Neuronal stem cell (in vitro differentiated cells): Measurements from ENCODE around the gene BCOR.

Experiments
- DNase-seq: peaks from one replicate; pipeline ENCODE4 v3.0.0-alpha.2; 2013; ENCODE audit warnings: low spot score
- H2AFZ ChIP-seq: one replicate; pipeline ENCODE4 v1.6.1; 2013; ENCODE audit warnings: mild to moderate bottlenecking, low read length, inconsistent platforms
- H2AK5ac ChIP-seq: 2 replicates; pipeline ENCODE4 v1.6.1; 2013; ENCODE audit warnings: low read depth, mild to moderate bottlenecking, inconsistent platforms, low read length, moderate library complexity, mixed read lengths
- H2BK120ac ChIP-seq: 2 replicates; pipeline ENCODE4 v1.6.1; 2013; ENCODE audit warnings: low read depth, mild to moderate bottlenecking, inconsistent platforms, low read length, moderate library complexity, mixed read lengths
- H2BK12ac ChIP-seq: one replicate; pipeline ENCODE4 v1.6.1; 2013; ENCODE audit warnings: low read length, inconsistent platforms
- H2BK15ac ChIP-seq: 2 replicates; pipeline ENCODE4 v1.6.1; 2013; ENCODE audit warnings: mild to moderate bottlenecking, low read length, inconsistent platforms, mixed read lengths
- H2BK5ac ChIP-seq: one replicate; pipeline ENCODE4 v1.6.1; 2013; ENCODE audit warnings: inconsistent platforms, mild to moderate bottlenecking, low read length, moderate library complexity
- H3K14ac ChIP-seq: one replicate; pipeline ENCODE4 v1.6.1; 2013; ENCODE audit warnings: low read length, inconsistent platforms
- H3K18ac ChIP-seq: 2 replicates; pipeline ENCODE4 v1.6.1; 2013; ENCODE audit warnings: low read length, inconsistent platforms
- H3K23ac ChIP-seq: 2 replicates; pipeline ENCODE4 v1.6.1; 2013; ENCODE audit warnings: low read depth, mild to moderate bottlenecking, mixed read lengths, low read length, inconsistent platforms; ENCODE audit not compliant: poor library complexity
- H3K27ac ChIP-seq: replicated peaks from 3 replicates; pipeline ENCODE4 v1.5.1; 2013; ENCODE audit warnings: low read length, inconsistent platforms
- H3K27me3 ChIP-seq, 3 experiments: 2 replicates each; pipeline ENCODE4 v1.6.1; 2013; ENCODE audit warnings: low read length in 3 of 3, mild to moderate bottlenecking in 2 of 3, inconsistent platforms in 1 of 3, low read depth in 1 of 3, mixed read lengths in 1 of 3, moderate library complexity in 1 of 3; ENCODE audit not compliant: control insufficient read depth in 3 of 3, insufficient read depth in 3 of 3
- H3K36me3 ChIP-seq, 2 donors: replicated peaks in 1 of 2; 2 replicates each; pipeline ENCODE4 v1.6.1; 2013; ENCODE audit warnings: low read length in 2 of 2; ENCODE audit not compliant: control insufficient read depth in 2 of 2, insufficient read depth in 2 of 2
- H3K4ac ChIP-seq: 2 replicates; pipeline ENCODE4 v1.6.1; 2013; ENCODE audit warnings: inconsistent platforms, mild to moderate bottlenecking, low read length, moderate library complexity
- H3K4me1 ChIP-seq, 2 donors: 1 replicate in 1 of 2; 2 replicates in 1 of 2; pipeline ENCODE4 v1.6.1; 2013; ENCODE audit warnings: low read length in 2 of 2, low read depth in 1 of 2; ENCODE audit not compliant: control insufficient read depth in 2 of 2, insufficient read depth in 1 of 2
- H3K4me2 ChIP-seq: one replicate; pipeline ENCODE4 v1.6.1; 2013; ENCODE audit warnings: mild to moderate bottlenecking, low read length, inconsistent platforms; ENCODE audit not compliant: insufficient read depth, poor library complexity, severe bottlenecking
- H3K4me3 ChIP-seq, 2 donors: 2 replicates each; pipeline ENCODE4 v1.5.1; 2013; ENCODE audit warnings: low read length in 2 of 2, mild to moderate bottlenecking in 2 of 2, inconsistent platforms in 1 of 2, moderate library complexity in 1 of 2
- H3K79me1 ChIP-seq: one replicate; pipeline ENCODE4 v1.6.1; 2013; ENCODE audit warnings: low read depth, mild to moderate bottlenecking, inconsistent platforms, low read length, moderate library complexity
- H3K9ac ChIP-seq: one replicate; pipeline ENCODE4 v1.6.1; 2013; ENCODE audit warnings: mild to moderate bottlenecking, low read depth, low read length, inconsistent platforms; ENCODE audit not compliant: poor library complexity
- H3K9me3 ChIP-seq, 2 donors: replicated peaks in 1 of 2; 2 replicates each; pipeline versions ENCODE3 to v1.6.1; 2013; ENCODE audit warnings: low read length in 2 of 2, mild to moderate bottlenecking in 2 of 2, inconsistent platforms in 1 of 2, low read depth in 1 of 2, mixed read lengths in 1 of 2, moderate library complexity in 1 of 2; ENCODE audit not compliant: control insufficient read depth in 2 of 2, insufficient read depth in 1 of 2
- H4K8ac ChIP-seq: one replicate; pipeline ENCODE4 v1.6.1; 2013; ENCODE audit warnings: low read depth, mild to moderate bottlenecking, inconsistent platforms, low read length, moderate library complexity
- H4K91ac ChIP-seq: one replicate; pipeline ENCODE4 v1.6.1; 2013; ENCODE audit warnings: low read length, low read depth, mild to moderate bottlenecking, inconsistent platforms; ENCODE audit not compliant: poor library complexity
- WGBS, 2 donors: extraction: QIAGEN DNeasy Blood & Tissue Kit; methylation state at CpG; one replicate each; pipeline ENCODE4 v1.1.7; 2013; ENCODE audit warnings: missing lambda C conversion rate in 2 of 2, mixed read lengths in 1 of 2; ENCODE audit not compliant: insufficient read length in 2 of 2, insufficient replicate concordance in 1 of 2; ENCODE audit errors: extremely low coverage in 2 of 2; 5-methylcytosine and 5-hydroxymethylcytosine counted together

BCOR gene

DNA sequence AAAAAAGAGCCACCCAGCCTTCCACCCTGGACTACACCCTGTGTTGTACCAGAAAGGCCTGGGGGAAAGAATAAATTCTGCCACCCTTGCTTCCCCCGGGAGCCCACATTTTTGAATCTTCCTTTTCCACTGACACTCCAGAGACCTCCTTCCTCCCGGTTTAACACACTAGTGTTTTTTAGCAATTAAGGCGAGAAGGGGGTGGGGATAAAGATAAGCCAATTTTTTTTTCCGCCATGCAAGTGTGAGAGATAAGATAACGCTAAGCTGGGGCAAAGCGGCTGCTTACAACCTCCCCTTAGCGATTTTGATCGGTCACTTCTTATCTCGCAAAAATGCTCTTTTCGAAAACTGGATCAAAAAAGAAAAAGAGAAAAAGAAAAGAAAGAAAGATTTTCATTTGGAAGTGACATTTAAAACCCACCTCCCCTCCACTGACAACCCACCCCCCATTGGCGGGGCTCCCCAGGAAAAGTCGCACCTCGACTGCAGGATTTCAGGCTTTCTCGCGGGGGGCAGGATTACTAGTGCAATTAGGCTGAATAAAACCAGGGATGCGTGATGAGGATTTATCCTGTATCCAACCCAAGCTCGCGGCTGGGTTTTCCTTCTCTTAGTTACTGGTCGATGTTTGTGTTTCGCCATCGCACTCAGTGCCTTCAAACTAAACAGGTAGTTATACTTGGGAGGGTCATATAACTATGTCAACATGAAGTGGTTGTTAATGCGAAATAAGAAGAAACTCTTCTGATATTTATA lies 6.0 kb upstream of the BCOR start:
- Histone ChIP-seq H2BK120ac (no peak overlapping the region), H3K79me1 (peaks cover 5% of the 10 kb centered on the region), H3K23ac (no peak overlapping the region), H4K91ac (no peak overlapping the region), H3K4me3 (no peak overlapping the region), H3K9me3 (no peaks in the 10 kb centered on the region), H3K9ac (no peak overlapping the region), H2BK5ac (no peak overlapping the region), H3K27ac (no peak overlapping the region), H3K4me2 (peak overlapping the region; percentile 33), H3K14ac (no peak overlapping the region), H3K27me3 (peaks cover 0 to 15% (median 0%) of the 10 kb centered on the region in 3 experiments), H2BK12ac (no peak overlapping the region), H4K8ac (no peak overlapping the region), H2AK5ac (no peak overlapping the region), H2AFZ (no peak overlapping the region), H3K18ac (no peak overlapping the region), H3K4ac (no peak overlapping the region), H3K36me3 (no peaks in the 10 kb centered on the region), H3K4me1 (peaks cover 17 to 31% of the 10 kb centered on the region in 2 donors), H2BK15ac (no peak overlapping the region)
- no peak for DNase-seq
- no CpG with 5 or more reads among the region's 22 CpGs for WGBS, 2 donors

DNA sequence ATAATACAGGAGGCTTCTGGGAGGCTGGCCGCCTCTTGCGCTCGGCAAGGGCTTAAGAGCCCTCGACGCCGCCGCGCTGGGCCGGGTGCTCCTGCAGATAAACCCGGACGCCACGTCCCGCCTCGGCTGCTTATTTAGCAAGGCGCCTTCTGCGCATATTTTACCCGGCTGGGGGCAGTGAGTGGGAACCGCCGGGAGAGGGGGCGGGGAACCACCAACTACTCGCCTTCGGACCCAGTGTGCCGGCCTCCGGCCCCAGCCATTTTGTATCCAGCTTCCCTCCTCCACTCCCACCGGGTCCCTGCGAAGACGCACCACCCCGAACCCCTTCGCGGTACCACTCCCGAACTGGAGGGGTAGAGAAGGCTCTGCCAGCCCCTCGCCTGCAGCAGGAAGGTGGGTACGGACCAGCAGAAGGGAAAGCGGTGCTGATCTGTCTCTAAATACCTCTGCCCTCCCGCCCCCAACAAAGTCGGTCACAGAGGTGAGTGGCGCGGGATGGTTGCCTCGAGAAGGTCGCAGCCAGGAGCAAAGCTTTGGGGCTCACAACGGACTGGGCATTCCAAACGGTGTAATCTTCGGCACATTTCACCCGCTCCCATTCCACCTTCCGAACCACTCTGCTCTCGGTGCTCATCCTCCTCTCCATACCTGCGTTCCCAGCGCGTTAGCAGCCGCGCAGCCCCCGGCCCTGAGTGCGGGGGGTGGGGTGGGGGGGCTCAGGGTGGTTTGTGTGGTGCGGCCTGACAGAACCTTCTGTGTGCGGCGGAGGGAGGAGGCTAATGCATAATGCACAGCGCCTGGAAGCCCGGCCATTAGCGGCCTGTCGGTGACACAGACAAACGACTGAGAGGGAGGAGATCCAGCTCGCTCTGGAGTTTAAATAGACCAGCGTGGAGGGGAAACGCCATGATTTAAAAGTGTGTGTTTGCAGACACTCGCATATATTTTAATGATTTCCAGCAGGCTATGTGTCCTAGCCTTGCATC lies 4.9 kb upstream of the BCOR start:
- Histone ChIP-seq H4K91ac (no peak overlapping the region), H2BK12ac (no peak overlapping the region), H3K14ac (no peak overlapping the region), H3K36me3 (no peaks in the 10 kb centered on the region), H2AFZ (no peak overlapping the region), H3K9ac (no peak overlapping the region), H3K27me3 (peaks cover 0 to 15% (median 0%) of the 10 kb centered on the region in 3 experiments), H4K8ac (no peak overlapping the region), H2AK5ac (no peak overlapping the region), H2BK15ac (no peak overlapping the region), H3K9me3 (no peaks in the 10 kb centered on the region), H3K27ac (no peak overlapping the region), H3K4me1 (peaks cover 17 to 31% of the 10 kb centered on the region in 2 donors), H3K4me2 (peak overlapping the region; percentile 40), H3K18ac (peak overlapping the region; percentile 85), H3K79me1 (peaks cover 3% of the 10 kb centered on the region), H3K4me3 (no peak overlapping the region), H2BK5ac (no peak overlapping the region), H3K23ac (no peak overlapping the region), H3K4ac (no peak overlapping the region), H2BK120ac (no peak overlapping the region)
- no peak for DNase-seq
- no CpG with 5 or more reads among the region's 65 CpGs for WGBS, 2 donors

DNA sequence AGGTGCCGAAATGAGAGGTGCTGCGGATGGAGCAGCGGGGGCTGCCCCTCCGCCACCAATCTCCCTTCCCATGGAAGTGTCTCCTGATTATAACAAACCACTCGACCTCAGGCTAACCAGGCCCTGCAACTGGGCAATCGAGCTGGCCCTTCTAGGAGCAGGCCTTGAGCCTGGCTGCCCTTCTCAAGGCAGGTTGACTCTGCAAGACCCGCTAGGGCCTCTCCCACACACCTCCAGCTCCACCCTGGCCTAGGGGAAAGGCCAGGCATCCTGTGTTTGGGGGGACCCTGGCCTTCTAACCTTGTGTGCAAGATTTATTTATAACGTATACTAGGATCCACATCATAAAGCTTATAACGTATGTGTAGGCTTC lies 3.7 kb upstream of the BCOR start:
- Histone ChIP-seq H2AFZ (no peak overlapping the region), H3K27ac (no peak overlapping the region), H3K4me3 (no peak overlapping the region), H3K4me2 (no peak overlapping the region), H2AK5ac (no peak overlapping the region), H3K18ac (peak overlapping the region; percentile 31), H3K36me3 (no peaks in the 10 kb centered on the region), H3K23ac (no peak overlapping the region), H2BK5ac (no peak overlapping the region), H2BK12ac (no peak overlapping the region), H4K91ac (no peak overlapping the region), H3K79me1 (peaks cover 3% of the 10 kb centered on the region), H2BK120ac (no peak overlapping the region), H3K14ac (no peak overlapping the region), H2BK15ac (no peak overlapping the region), H3K9me3 (no peaks in the 10 kb centered on the region), H3K4me1 (peaks cover 15 to 26% of the 10 kb centered on the region in 2 donors), H3K27me3 (peaks cover 0 to 10% (median 0%) of the 10 kb centered on the region in 3 experiments), H3K9ac (no peak overlapping the region), H4K8ac (no peak overlapping the region), H3K4ac (no peak overlapping the region)
- WGBS, 2 donors = no CpG with 5 or more reads among the region's 9 CpGs
- DNase-seq = no peak
